Measurements from ENCODE around the gene SOX6. TPM values are rescaled to one million over a fixed set of nuclear protein-coding genes. Genes with fewer than 3 reads are reported as not detected.

SOX6 gene
- polyA plus RNA-seq, 1 donor (not counting 4 experiments of a cell fraction or from before 2014, with no cell fraction given), result 6.0 TPM

DNA sequence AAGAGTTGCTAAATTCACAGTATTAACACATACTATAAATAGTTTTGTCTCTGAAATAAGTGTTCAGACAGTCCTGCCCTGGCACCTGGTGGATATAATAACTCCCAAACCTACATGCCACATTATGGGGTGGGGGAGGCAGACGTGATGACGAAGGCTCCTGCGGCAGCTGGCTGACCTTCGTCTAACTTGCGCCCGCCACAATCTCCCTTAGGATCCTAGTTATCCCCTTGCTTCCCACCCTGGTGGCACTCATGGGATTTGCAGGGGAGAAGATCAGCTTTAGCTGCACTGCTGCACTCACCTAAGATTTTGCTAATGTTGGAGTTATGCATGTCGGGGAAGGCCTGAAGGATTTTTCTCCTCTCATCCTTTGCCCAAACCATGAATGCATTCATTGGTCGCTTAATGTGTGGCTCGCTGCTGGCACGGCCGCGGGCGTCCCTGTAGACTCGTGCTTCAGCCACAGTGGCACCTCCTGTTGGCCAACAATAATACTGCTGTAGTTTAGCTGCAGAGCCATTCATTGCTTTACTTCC, 367.6 kb downstream of the SOX6 start:
- DNase-seq (ENCODE audit: low read depth, low spot score) (no peak), FAIRE-seq (no peak)
- Histone ChIP-seq H3K9me3 (ENCODE audit: control insufficient read depth, low read depth, low read length) (no peaks in the 10 kb centered on the region), H3K27ac (ENCODE audit: control insufficient read depth, insufficient read depth, low read length) (no peak overlapping the region), H3K9me1 (ENCODE audit: control insufficient read depth, extremely low read depth, insufficient read depth, low read length) (peaks cover 3% of the 10 kb centered on the region), H4K20me1 (ENCODE audit: control insufficient read depth, extremely low read depth, insufficient read depth, low read length) (no peaks in the 10 kb centered on the region), H3K4me1 (ENCODE audit: control insufficient read depth, extremely low read depth, insufficient read depth, low read length) (no peaks in the 10 kb centered on the region), H3K4me2 (ENCODE audit: control insufficient read depth, extremely low read depth, insufficient read depth, low read depth, low read length) (no peak overlapping the region), H3K79me2 (ENCODE audit: control insufficient read depth, insufficient read depth, low read length) (no peaks in the 10 kb centered on the region), H3K4me3 (ENCODE audit: control insufficient read depth in 2 of 3, extremely low read depth in 1 of 3, insufficient read depth in 2 of 3, low read depth in 1 of 3, low read length in 3 of 3) (no peak overlapping the region), H2AFZ (ENCODE audit: control insufficient read depth, low read length) (no peak overlapping the region), H3K36me3 (ENCODE audit: control insufficient read depth in 2 of 2, extremely low read depth in 1 of 2, insufficient read depth in 2 of 2, low read length in 2 of 2) (peaks cover 0 to 8% of the 10 kb centered on the region in 2 experiments), H3K9ac (ENCODE audit: control insufficient read depth, extremely low read depth, insufficient read depth, low read length) (no peak overlapping the region), H3K27me3 (ENCODE audit: control insufficient read depth, extremely low read depth, insufficient read depth, low read length) (no peaks in the 10 kb centered on the region)
- TF ChIP-seq CTCF (optimal IDR thresholded peaks at IDR 0.05 in 1 of 3, IDR thresholded peaks at IDR 0.05 in 1 of 3, conservative IDR thresholded peaks at IDR 0.05 in 1 of 3; ENCODE audit: extremely low read depth in 1 of 3, insufficient read depth in 2 of 3, low read length in 3 of 3), result peak; percentile 27 to 38 (median 28)
- no peak for TF ChIP-seq EZH2 (IDR thresholded peaks at IDR 0.05; ENCODE audit: low read length)
- dilution Hi-C loops (cut with MboI; ENCODE audit: extremely low pct_ligation_motif_present, low sequenced_read_pairs), result no loop called here

- dilution Hi-C loops (cut with MboI; ENCODE audit: extremely low pct_ligation_motif_present, low sequenced_read_pairs), result no loop called here
- FAIRE-seq (no peak), DNase-seq (ENCODE audit: low read depth, low spot score) (no peak)
- H3K27me3 ChIP-seq (ENCODE audit: control insufficient read depth, extremely low read depth, insufficient read depth, low read length), result no peaks in the 10 kb centered on the region
- H3K4me2 ChIP-seq (ENCODE audit: control insufficient read depth, extremely low read depth, insufficient read depth, low read depth, low read length), result no peak overlapping the region
- no peaks in the 10 kb centered on the region for H3K79me2 ChIP-seq (ENCODE audit: control insufficient read depth, insufficient read depth, low read length)
- H3K36me3 ChIP-seq (ENCODE audit: control insufficient read depth in 2 of 2, extremely low read depth in 1 of 2, insufficient read depth in 2 of 2, low read length in 2 of 2), result peaks cover 0 to 8% of the 10 kb centered on the region in 2 experiments
- no peaks in the 10 kb centered on the region for H3K4me1 ChIP-seq (ENCODE audit: control insufficient read depth, extremely low read depth, insufficient read depth, low read length)
- H3K9me1 ChIP-seq (ENCODE audit: control insufficient read depth, extremely low read depth, insufficient read depth, low read length), result no peaks in the 10 kb centered on the region
- TF ChIP-seq CTCF (optimal IDR thresholded peaks at IDR 0.05 in 1 of 3, IDR thresholded peaks at IDR 0.05 in 1 of 3, conservative IDR thresholded peaks at IDR 0.05 in 1 of 3; ENCODE audit: extremely low read depth in 1 of 3, insufficient read depth in 2 of 3, low read length in 3 of 3) (no peak), EZH2 (IDR thresholded peaks at IDR 0.05; ENCODE audit: low read length) (no peak)
- no peak overlapping the region for H3K27ac ChIP-seq (ENCODE audit: control insufficient read depth, insufficient read depth, low read length)
- no peak overlapping the region for H3K9ac ChIP-seq (ENCODE audit: control insufficient read depth, extremely low read depth, insufficient read depth, low read length)
- H3K9me3 ChIP-seq (ENCODE audit: control insufficient read depth, low read depth, low read length), result no peaks in the 10 kb centered on the region
- H4K20me1 ChIP-seq (ENCODE audit: control insufficient read depth, extremely low read depth, insufficient read depth, low read length), result no peaks in the 10 kb centered on the region
- no peak overlapping the region for H3K4me3 ChIP-seq (ENCODE audit: control insufficient read depth in 2 of 3, extremely low read depth in 1 of 3, insufficient read depth in 2 of 3, low read depth in 1 of 3, low read length in 3 of 3)
- H2AFZ ChIP-seq (ENCODE audit: control insufficient read depth, low read length), result no peak overlapping the region
Measured at GRCh38 chr11:15988016-15988550, 368.3 kb downstream of the SOX6 start.

Measured in keratinocyte (primary cell).